Thyroid gland (tissue), 4 donors: ENCODE measurements around the gene SP110. TPM values are rescaled to one million over a fixed set of nuclear protein-coding genes. Genes with fewer than 3 reads are reported as not detected.
"Not testable (repeated sequence)": the region's sequence is repeated elsewhere in the genome, so short reads cannot be mapped to it uniquely, and the experiment has no call there.

Experiments used
- DNase-seq, 2 donors: peaks; one replicate each; pipeline ENCODE4 v3.0.0-alpha.2; 2019
- H3K27ac ChIP-seq, 3 donors: fragments of 200-600 bp; sonication (generic); 1 replicate in 2 of 3; 2 replicates in 1 of 3; pipeline ENCODE4 v1.5.1; 2016 to 2019; ENCODE audit warnings: mild to moderate bottlenecking in 1 of 3, moderate library complexity in 1 of 3
- H3K27me3 ChIP-seq: fragments of 200-600 bp; sonication (generic); one replicate; pipeline ENCODE4 v1.5.1; 2019
- H3K36me3 ChIP-seq, 2 donors: fragments of 200-600 bp; sonication (generic); one replicate each; pipeline ENCODE4 v1.5.1; 2016 to 2019
- H3K4me1 ChIP-seq, 2 donors: fragments of 200-600 bp; sonication (generic); one replicate each; pipeline ENCODE4 v1.5.1; 2017 to 2019
- H3K4me3 ChIP-seq, 3 donors: fragments of 200-600 bp; sonication (generic); replicated peaks in 1 of 3; 1 replicate in 2 of 3; 2 replicates in 1 of 3; pipeline ENCODE4 v1.5.1; 2016; ENCODE audit warnings: mild to moderate bottlenecking in 1 of 3
- H3K9me3 ChIP-seq: fragments of 200-600 bp; sonication (generic); one replicate; pipeline ENCODE4 v1.5.1; 2017
- POLR2A ChIP-seq, 2 donors: fragments of 450-650 bp; IDR thresholded peaks; one replicate each; pipeline ENCODE4 v1.6.1; 2017; ENCODE audit warnings: antibody characterized with exemption in 2 of 2, mild to moderate bottlenecking in 2 of 2, moderate library complexity in 1 of 2
- WGBS, 2 donors: methylation state at CpG; one replicate each; pipeline ENCODE4 v1.1.5; 2017; 5-methylcytosine and 5-hydroxymethylcytosine counted together
- intact Hi-C: fragments of 100-400 bp; cut with DNase I; formaldehyde crosslinking; loops from one replicate; pipeline ENCODE4 v1.15.1; 2023
- total RNA-seq, 4 donors: library from RNA; depleted of rRNA; stranded (reverse); fragments of >200 nt; gene quantifications; one replicate each; pipeline ENCODE4 v1.2.3, GENCODE V29; 2016
- TF ChIP-seq, protein P1 (sequence below), 6 experiments: fragments of 200-600 bp in 3 of 6; fragments of 450-650 bp in 3 of 6; sonication (generic) in 3 of 6; IDR thresholded peaks; one replicate each; pipeline ENCODE4 v1.5.1; 2016 to 2019; ENCODE audit warnings: antibody characterized with exemption in 6 of 6, mild to moderate bottlenecking in 2 of 6, inconsistent platforms in 1 of 6, moderate library complexity in 1 of 6

The SP110 gene
- total RNA-seq, 4 donors from 2014 or later: 17.7 to 66.2 (median 23.5) TPM

- Histone ChIP-seq H3K27ac (peak overlapping the region; percentile 36 to 64 (median 60)), H3K9me3 (no peaks in the 10 kb centered on the region), H3K4me3 (no peak overlapping the region), H3K36me3 (no peaks in the 10 kb centered on the region), H3K4me1 (no peaks in the 10 kb centered on the region), H3K27me3 (no peaks in the 10 kb centered on the region)
- TF ChIP-seq, protein P1, sequence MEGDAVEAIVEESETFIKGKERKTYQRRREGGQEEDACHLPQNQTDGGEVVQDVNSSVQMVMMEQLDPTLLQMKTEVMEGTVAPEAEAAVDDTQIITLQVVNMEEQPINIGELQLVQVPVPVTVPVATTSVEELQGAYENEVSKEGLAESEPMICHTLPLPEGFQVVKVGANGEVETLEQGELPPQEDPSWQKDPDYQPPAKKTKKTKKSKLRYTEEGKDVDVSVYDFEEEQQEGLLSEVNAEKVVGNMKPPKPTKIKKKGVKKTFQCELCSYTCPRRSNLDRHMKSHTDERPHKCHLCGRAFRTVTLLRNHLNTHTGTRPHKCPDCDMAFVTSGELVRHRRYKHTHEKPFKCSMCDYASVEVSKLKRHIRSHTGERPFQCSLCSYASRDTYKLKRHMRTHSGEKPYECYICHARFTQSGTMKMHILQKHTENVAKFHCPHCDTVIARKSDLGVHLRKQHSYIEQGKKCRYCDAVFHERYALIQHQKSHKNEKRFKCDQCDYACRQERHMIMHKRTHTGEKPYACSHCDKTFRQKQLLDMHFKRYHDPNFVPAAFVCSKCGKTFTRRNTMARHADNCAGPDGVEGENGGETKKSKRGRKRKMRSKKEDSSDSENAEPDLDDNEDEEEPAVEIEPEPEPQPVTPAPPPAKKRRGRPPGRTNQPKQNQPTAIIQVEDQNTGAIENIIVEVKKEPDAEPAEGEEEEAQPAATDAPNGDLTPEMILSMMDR (IDR thresholded peaks at IDR 0.05): no peak
- TF ChIP-seq POLR2A (IDR thresholded peaks at IDR 0.05): no peak
- DNase-seq: no peak
- 66 to 80% methylated on average over 7 of the region's 7 CpGs for WGBS, 2 donors
- intact Hi-C loops: no loop called here
Measured at GRCh38 chr2:230128623-230129342, 91.0 kb downstream of the SP110 start.

DNA sequence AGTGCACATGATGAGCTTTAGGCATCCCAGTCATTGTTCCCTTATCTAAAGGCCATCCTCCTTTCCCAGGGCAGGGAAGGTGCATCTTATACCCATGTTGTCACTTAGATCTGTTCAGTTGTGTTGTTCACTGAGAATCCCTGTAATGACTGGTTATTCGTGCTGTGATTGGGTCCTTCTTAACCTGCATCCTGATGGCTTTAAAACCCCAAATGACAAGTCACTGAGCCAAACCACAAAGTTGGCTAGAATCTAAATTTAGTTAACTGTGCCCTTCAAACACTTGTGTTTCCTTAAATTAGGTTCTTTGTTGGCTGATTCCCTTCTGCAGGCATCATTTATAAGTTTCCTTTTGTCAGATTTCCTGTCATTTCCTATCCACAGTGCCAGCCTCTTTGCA lies 92.6 kb downstream of the SP110 start:
- Histone ChIP-seq H3K9me3 (no peaks in the 10 kb centered on the region), H3K4me3 (no peak overlapping the region), H3K4me1 (no peaks in the 10 kb centered on the region), H3K36me3 (no peaks in the 10 kb centered on the region), H3K27me3 (no peaks in the 10 kb centered on the region), H3K27ac (no peak overlapping the region)
- WGBS, 2 donors: 57 to 72% methylated on average over 1 of the region's 1 CpG
- no peak for DNase-seq
- intact Hi-C loops: no loop called here
- TF ChIP-seq POLR2A (IDR thresholded peaks at IDR 0.05): no peak
- TF ChIP-seq, protein P1 (IDR thresholded peaks at IDR 0.05): no peak

DNA sequence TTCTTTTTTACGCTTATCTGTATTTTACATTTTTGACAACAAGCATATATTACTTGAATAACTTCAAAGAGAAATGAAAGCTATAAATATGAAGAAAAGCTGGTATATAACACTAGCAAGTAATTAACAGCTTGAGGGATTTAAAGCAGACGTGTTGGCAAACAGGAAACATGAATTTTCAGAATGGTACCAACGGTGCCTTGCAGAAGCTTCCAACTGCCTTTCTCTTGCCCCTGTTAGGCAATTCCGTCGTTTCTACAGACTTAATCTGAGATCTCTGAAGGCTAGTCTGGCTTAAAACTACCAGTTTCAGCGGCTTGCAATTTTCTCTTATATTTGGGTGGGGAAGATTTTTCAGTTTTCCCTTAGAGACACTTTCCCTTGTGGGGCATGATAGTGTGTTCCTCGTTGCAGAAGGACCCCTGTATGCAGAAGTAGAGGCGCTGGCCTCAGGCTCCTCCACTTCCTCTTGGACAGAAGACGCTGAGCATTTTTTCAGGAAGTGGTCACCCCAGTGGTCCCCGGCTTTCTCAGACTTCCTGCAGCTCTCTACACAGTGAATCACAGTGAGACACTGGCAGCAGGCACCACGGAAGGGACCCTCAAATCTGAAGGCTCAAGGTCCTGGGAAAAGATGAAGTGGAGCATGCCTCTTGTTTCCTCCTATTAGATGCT lies 94.9 kb downstream of the SP110 start:
- no peaks in the 10 kb centered on the region for H3K27me3 ChIP-seq
- no peaks in the 10 kb centered on the region for H3K4me1 ChIP-seq
- H3K4me3 ChIP-seq: no peak overlapping the region
- H3K9me3 ChIP-seq: no peaks in the 10 kb centered on the region
- DNase-seq: peak in 1 of 2 donors; percentile 4
- no peaks in the 10 kb centered on the region for H3K36me3 ChIP-seq
- TF ChIP-seq, protein P1 (IDR thresholded peaks at IDR 0.05): no peak
- no peak for TF ChIP-seq POLR2A (IDR thresholded peaks at IDR 0.05)
- intact Hi-C loops: no loop called here
- no peak overlapping the region for H3K27ac ChIP-seq
- 71 to 75% methylated on average over 11 of the region's 11 CpGs for WGBS, 2 donors

DNA sequence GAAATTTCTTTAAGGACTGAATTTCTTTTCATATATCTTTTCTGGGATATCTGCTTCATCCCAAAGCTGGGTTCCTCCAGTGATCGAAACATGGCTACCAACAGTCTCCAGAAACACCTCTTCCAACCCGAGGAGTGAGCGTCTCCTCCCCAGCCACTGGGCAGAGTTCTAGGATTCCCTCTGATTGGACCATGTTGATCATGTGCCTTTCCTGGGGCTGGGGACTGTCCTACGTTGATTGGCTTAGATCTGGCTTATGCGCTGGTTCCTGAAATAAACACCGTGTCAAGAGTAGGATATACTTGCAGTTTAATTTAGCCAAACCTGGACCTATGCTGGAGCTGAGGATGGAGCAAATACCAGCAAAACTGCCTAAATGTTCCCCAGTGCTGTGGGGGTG lies 95.5 kb downstream of the SP110 start:
- intact Hi-C loops: no loop called here

DNA sequence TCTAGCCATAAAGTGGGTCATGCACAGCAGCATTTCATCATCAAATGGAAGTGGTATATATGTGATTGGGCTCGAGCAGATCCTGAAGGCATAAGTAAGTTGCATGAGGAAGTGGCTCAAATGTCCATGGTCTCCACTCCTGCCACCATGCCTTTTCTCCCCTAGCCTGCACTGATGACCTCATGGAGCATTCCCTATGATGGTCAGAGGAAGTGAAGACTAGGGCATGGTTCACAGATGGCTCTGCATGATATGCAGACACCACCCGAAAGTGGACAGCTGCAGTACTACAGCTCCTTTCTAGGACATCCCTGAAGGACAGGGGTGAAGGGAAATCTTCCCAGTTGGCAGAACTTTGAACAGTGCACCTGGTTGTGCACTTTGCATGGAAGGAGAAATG lies 99.4 kb downstream of the SP110 start:
- H3K27ac ChIP-seq, H3K4me1 ChIP-seq, H3K27me3 ChIP-seq, intact Hi-C loops, H3K4me3 ChIP-seq, H3K9me3 ChIP-seq, H3K36me3 ChIP-seq, DNase-seq: not testable (repeated sequence)
- 78 to 96% methylated on average over 2 of the region's 2 CpGs for WGBS, 2 donors

More for the DNA sequence above, 95.5 kb downstream of the SP110 start:
- Histone ChIP-seq H3K4me3 (no peak overlapping the region), H3K36me3 (no peaks in the 10 kb centered on the region), H3K4me1 (no peaks in the 10 kb centered on the region), H3K27ac (no peak overlapping the region), H3K27me3 (no peaks in the 10 kb centered on the region), H3K9me3 (no peaks in the 10 kb centered on the region)
- no peak for DNase-seq
- no peak for TF ChIP-seq POLR2A (IDR thresholded peaks at IDR 0.05)
- TF ChIP-seq, protein P1 (IDR thresholded peaks at IDR 0.05): no peak
- WGBS, 2 donors: 91 to 96% methylated on average over 6 of the region's 6 CpGs

DNA sequence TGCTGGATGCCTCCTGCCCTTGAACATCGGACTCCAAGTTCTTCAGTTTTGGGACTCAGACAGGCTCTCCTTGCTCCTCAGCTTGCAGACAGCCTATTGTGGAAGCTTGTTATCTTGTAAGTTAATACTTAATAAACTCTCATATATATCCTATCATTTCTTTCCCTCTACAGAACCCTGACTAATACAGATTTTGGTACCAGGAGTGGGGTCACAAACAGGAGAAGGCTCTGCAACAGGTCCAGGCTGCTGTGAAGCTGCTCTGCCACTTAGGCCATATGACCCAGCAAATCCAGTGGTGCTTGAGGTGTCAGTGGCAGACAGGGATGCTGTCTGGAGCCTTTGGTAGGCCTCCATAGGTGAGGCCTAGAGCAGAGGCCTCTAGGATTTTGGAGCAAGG lies 100.0 kb downstream of the SP110 start:
- DNase-seq, H3K4me3 ChIP-seq, H3K4me1 ChIP-seq, H3K27me3 ChIP-seq, H3K27ac ChIP-seq, intact Hi-C loops, H3K36me3 ChIP-seq, H3K9me3 ChIP-seq: not testable (repeated sequence)
- WGBS, 2 donors: 100% methylated on average over 1 of the region's 1 CpG
